Measurements from ENCODE around the gene LEF1.

The LEF1 gene

GRCh38 chr4:108035691-108036090, 133.0 kb downstream of the LEF1 start:
- H3K4me3 ChIP-seq (replicated peaks; ENCODE audit: low read depth, low read length): no peak overlapping the region
- no peak for DNase-seq (ENCODE audit: extremely low read depth, insufficient read length)
- TF ChIP-seq CTCF (IDR thresholded peaks at IDR 0.05; ENCODE audit: insufficient read depth, low read length, poor library complexity, severe bottlenecking): no peak
- no peaks in the 10 kb centered on the region; the same call in 1 of the 2 replicates for H3K36me3 ChIP-seq (ENCODE audit: control insufficient read depth, insufficient read depth, low read length)
- H3K27me3 ChIP-seq (replicated peaks; ENCODE audit: control insufficient read depth, insufficient read depth, low read length): no peaks in the 10 kb centered on the region

GRCh38 chr4:108034565-108034964, 134.2 kb downstream of the LEF1 start:
- Histone ChIP-seq H3K4me3 (replicated peaks; ENCODE audit: low read depth, low read length) (no peak overlapping the region), H3K36me3 (ENCODE audit: control insufficient read depth, insufficient read depth, low read length) (peaks cover 5% of the 10 kb centered on the region), H3K27me3 (replicated peaks; ENCODE audit: control insufficient read depth, insufficient read depth, low read length) (no peaks in the 10 kb centered on the region)
- no peak for TF ChIP-seq CTCF (IDR thresholded peaks at IDR 0.05; ENCODE audit: insufficient read depth, low read length, poor library complexity, severe bottlenecking)
- DNase-seq (ENCODE audit: extremely low read depth, insufficient read length): no peak

DNA sequence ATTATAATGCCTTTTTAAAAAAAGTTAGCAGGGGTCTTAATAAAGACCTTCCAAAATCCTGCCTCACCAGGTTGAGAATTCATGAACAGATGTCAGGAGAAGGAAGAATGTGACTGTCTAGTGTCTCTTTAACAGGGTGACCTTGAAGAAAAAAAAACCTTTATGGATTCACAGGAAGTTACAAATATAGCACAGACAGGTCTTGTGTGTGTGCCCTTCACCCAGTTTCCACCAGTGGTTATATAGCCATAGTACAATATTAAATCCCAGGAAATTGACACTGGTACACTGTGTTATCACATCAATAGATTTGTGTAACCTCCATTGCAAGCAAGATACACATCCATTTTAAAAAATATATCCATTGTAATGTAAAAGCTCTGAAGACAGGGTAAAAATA, 135.4 kb downstream of the LEF1 start:
- Histone ChIP-seq H3K4me3 (replicated peaks; ENCODE audit: low read depth, low read length) (no peak overlapping the region), H3K27me3 (replicated peaks; ENCODE audit: control insufficient read depth, insufficient read depth, low read length) (no peaks in the 10 kb centered on the region), H3K36me3 (ENCODE audit: control insufficient read depth, insufficient read depth, low read length) (peaks cover 6% of the 10 kb centered on the region)
- no peak for DNase-seq (ENCODE audit: extremely low read depth, insufficient read length)
- TF ChIP-seq CTCF (IDR thresholded peaks at IDR 0.05; ENCODE audit: insufficient read depth, low read length, poor library complexity, severe bottlenecking): no peak

- no peaks in the 10 kb centered on the region for H3K27me3 ChIP-seq (replicated peaks; ENCODE audit: control insufficient read depth, insufficient read depth, low read length)
Observed at GRCh38 chr4:108031427-108032083, 137.2 kb downstream of the LEF1 start.

DNA sequence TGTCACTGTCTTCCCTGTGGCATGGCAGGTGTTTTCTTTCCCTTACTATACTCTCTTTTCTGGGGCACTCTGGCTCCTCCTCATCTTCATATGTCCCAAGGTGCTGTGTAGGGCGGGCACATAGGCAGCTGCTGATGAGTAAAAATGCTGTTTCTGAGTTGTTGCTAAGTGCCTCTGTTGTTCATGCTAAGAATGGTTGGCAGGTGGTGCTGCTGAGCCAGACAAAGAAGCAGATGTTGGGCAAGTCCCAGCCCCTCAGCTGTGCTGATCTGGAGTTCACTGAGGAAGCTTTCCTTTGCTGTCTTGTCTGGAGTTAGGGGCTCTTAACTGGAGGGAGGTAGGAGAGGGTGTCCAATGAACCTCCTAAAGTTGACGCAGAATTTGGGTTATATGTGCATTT, 138.4 kb downstream of the LEF1 start:
- H3K36me3 ChIP-seq (ENCODE audit: control insufficient read depth, insufficient read depth, low read length): peaks cover 10% of the 10 kb centered on the region
- peak; percentile 15 for DNase-seq (ENCODE audit: extremely low read depth, insufficient read length)
- no peak overlapping the region for H3K4me3 ChIP-seq (replicated peaks; ENCODE audit: low read depth, low read length)
- TF ChIP-seq CTCF (IDR thresholded peaks at IDR 0.05; ENCODE audit: insufficient read depth, low read length, poor library complexity, severe bottlenecking): peak; percentile 68
- no peaks in the 10 kb centered on the region for H3K27me3 ChIP-seq (replicated peaks; ENCODE audit: control insufficient read depth, insufficient read depth, low read length)

More at GRCh38 chr4:108031427-108032083, 137.2 kb downstream of the LEF1 start:
- DNase-seq (ENCODE audit: extremely low read depth, insufficient read length): no peak
- TF ChIP-seq CTCF (IDR thresholded peaks at IDR 0.05; ENCODE audit: insufficient read depth, low read length, poor library complexity, severe bottlenecking): no peak
- Histone ChIP-seq H3K36me3 (ENCODE audit: control insufficient read depth, insufficient read depth, low read length) (peaks cover 10% of the 10 kb centered on the region), H3K4me3 (replicated peaks; ENCODE audit: low read depth, low read length) (no peak overlapping the region)

DNA sequence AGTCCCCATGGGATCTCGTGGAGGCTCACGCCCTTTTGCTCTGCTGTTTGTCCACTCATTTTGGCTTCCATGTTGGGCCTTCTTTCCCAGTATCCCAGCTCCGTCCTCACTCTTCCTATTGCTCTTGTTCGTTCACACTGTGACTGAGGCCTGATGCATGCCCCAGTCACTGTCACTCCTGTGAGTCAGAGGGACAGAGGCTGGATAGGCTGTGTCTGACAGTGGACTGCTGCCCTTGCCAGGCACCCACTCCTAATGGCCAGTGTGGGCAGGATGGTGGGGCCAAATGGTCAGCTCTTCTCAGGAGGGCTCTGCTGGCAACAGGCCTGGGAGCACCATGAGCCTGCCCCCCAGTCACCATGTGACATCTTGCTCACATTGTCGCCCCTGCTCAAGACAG, 139.0 kb downstream of the LEF1 start:
- H3K36me3 ChIP-seq (ENCODE audit: control insufficient read depth, insufficient read depth, low read length): peaks cover 10% of the 10 kb centered on the region
- TF ChIP-seq CTCF (IDR thresholded peaks at IDR 0.05; ENCODE audit: insufficient read depth, low read length, poor library complexity, severe bottlenecking): no peak
- H3K4me3 ChIP-seq (replicated peaks; ENCODE audit: low read depth, low read length): no peak overlapping the region
- no peak for DNase-seq (ENCODE audit: extremely low read depth, insufficient read length)
- H3K27me3 ChIP-seq (replicated peaks; ENCODE audit: control insufficient read depth, insufficient read depth, low read length): no peaks in the 10 kb centered on the region

Measured in GM06990 (cell line).